ENCODE measurements around the gene PTGIS.

The PTGIS gene

GRCh38 chr20:49560186-49560585, 7.8 kb downstream of the PTGIS start:
- no peak for DNase-seq (ENCODE audit: low read depth in 2 of 2)

GRCh38 chr20:49559411-49560081, 8.4 kb downstream of the PTGIS start:
- DNase-seq (ENCODE audit: low read depth in 2 of 2): no peak

- no peak for DNase-seq (ENCODE audit: low read depth in 2 of 2)
Observed at GRCh38 chr20:49558826-49559225, 9.1 kb downstream of the PTGIS start.

DNA sequence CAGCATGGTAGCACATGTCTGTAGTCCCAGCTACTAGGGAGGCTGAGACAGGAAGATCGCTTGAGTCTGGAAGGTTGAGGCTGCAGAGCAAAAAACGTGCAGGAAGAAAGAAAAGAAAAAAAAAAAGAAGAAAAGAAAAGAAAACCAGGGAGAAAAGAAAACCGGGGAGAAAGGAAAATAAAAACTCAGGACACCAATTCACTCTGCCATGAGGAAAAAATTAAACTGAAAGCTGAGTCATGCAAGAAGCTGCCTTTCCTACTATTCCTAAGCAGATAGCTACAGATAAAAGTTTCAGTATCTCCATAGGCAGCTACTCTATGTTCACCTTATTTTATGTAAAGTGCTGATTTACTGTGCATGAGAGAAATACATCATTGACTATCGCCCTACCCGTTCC, 10.5 kb downstream of the PTGIS start:
- DNase-seq (ENCODE audit: low read depth in 2 of 2): no peak

GRCh38 chr20:49556621-49557020, 11.3 kb downstream of the PTGIS start:
- DNase-seq (ENCODE audit: low read depth in 2 of 2): no peak

- DNase-seq (ENCODE audit: low read depth in 2 of 2): no peak
Observed at GRCh38 chr20:49549801-49550551, 18.0 kb downstream of the PTGIS start.

DNA sequence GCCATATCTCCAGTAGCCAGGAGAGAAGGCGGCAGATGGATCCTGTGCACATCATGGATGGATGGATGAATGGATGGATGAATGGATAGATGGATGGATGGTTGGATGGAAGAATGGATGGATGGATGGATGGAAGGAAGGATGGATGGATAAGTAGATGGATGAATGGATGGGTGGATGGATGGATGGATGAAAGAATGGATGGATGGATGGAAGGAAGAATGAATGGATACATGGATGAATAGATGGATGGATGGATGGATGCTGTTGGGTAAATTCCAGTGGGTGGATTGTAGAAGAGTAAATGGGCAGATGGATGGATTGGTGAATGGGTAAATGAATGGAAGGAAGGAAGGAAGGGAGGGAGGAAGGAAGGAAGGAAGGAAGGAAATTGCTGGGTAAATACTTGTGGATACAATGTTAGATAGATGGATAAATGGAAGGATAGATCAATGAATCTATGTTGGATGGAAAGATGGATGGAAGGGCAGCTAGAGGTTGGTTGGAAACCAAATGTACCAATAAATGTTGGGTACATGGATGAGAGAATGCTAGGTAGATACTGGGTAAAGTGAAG, 19.5 kb downstream of the PTGIS start:
- no peak for DNase-seq (ENCODE audit: low read depth in 2 of 2)

DNA sequence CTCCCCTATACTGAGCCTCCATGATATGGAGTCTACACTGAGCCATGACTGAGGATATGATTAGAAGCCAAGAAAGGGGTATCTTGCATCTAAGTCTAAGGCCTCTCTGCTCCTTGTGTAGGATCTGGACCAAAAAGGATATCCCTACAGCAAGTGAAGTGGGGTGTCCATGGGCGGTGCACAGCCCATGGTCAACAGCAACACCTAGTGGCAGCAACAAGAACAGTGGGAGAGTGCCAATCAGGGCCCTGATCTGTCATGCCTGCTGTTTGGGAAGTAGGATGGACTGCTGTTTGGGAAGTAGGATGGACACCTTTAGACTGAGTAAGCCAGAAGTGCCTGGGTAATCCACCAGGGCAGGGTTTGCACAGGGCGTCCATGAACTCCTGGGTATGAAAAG, 22.4 kb downstream of the PTGIS start:
- no peak for DNase-seq (ENCODE audit: low read depth in 2 of 2)

- DNase-seq (ENCODE audit: low read depth in 2 of 2): no peak
Observed at GRCh38 chr20:49544535-49544934, 23.4 kb downstream of the PTGIS start.

GRCh38 chr20:49543858-49544437, 24.0 kb downstream of the PTGIS start:
- DNase-seq (ENCODE audit: low read depth in 2 of 2): no peak

GRCh38 chr20:49543071-49543857, 24.7 kb downstream of the PTGIS start:
- DNase-seq (ENCODE audit: low read depth in 2 of 2): no peak

DNA sequence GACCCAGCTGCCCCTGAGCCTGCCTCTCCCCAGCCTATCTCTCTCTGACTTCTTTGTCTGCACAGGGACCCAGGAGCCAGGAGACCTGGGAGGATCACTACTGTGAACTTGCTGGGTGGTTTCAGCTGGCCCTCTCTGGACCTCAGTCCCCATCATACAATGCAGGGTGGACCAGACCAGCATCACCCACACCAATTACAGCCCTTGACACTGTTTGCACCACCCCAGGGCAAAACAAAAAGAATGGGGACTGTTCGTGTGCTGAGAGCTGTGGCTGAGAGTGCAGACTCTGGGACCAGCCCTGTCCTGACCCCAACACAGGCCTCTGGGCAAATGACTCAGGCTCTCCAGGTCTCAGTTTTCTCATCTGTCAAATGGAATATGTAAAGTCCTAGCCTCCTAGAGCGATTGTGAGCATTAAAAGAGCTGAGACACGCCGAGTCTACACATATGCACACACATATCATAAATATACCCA, 25.4 kb downstream of the PTGIS start:
- DNase-seq (ENCODE audit: low read depth in 2 of 2): no peak

DNA sequence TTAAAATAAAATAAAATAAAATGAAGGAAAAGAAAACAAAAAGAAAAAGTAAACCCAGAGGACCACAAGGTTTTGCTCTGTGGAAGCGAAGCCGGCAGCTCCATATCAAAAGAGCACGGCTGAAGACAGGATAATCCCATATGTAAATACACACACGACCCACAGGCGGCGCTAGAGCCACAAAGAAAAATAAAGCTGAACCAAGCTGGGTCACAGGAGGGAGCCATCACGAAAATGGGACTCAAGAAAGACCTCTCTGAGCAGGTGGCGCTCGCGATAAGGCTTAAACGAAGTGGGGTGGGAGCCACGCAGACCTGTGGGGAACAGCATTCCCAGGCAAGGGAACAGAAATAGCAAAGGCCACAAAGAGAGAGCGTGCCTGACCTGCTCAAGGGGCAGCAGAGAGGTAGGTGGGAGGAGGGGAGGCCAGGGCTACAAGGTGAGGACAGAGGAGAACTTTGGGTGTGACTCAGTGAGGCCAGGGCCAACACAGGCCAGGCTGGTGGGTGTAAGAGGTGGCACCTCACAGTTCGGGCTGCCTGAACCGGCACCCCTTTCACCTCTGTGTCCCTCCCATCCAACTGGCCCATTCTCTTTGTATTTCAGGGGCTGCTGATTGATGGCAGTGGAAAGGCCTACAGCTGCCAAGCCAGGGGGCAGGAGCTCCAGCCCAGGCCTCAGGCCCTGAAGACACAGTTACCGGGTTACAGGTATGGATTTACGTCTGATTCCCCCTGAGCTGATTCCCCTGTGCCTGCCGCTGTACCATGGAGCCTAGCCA, 26.0 kb downstream of the PTGIS start:
- DNase-seq (ENCODE audit: low read depth in 2 of 2): peak; percentile 34 to 51

- no peak for DNase-seq (ENCODE audit: low read depth in 2 of 2)
Observed at GRCh38 chr20:49540687-49541435, 27.1 kb downstream of the PTGIS start.

GRCh38 chr20:49540232-49540620, 27.7 kb downstream of the PTGIS start:
- no peak for DNase-seq (ENCODE audit: low read depth in 2 of 2)

DNA sequence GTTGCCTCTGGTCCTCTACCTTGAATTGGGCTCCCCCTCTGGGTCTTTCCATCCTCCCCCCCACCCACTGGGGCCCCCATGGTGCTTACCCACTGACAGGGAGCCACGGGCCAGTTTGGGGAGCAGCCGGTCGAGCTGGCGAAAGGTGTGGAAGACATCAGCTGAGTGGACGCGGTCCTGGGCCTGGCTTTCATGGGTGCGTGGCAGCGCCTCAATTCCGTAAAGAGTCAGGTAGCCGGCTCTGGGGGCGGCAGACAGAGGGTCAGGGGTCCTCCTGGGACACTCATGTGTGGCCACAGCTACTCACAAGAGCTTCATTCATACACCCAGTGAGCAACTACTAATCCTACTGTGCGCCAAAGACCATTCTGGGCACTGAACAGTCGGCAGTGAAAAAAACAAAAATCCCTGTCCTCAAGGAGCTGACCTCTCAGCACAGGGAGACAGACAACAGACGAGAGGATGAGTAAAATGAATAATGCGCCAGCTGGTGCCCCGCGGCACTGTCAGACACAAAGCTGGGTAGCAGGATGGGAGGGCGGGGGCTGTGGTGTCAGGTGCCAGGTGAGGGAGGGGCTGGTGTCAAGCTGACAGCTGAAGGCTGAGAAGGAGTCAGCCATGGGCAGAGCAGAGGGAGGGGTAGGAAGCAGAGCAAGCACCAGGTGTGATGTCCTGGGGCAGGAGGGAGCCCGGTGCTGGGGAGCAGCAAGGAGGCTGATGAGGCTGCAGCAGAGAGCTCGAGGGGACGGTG, 28.3 kb downstream of the PTGIS start:
- DNase-seq (ENCODE audit: low read depth in 2 of 2): no peak

- DNase-seq (ENCODE audit: low read depth in 2 of 2): no peak
Observed at GRCh38 chr20:49538950-49539349, 29.0 kb downstream of the PTGIS start.

DNA sequence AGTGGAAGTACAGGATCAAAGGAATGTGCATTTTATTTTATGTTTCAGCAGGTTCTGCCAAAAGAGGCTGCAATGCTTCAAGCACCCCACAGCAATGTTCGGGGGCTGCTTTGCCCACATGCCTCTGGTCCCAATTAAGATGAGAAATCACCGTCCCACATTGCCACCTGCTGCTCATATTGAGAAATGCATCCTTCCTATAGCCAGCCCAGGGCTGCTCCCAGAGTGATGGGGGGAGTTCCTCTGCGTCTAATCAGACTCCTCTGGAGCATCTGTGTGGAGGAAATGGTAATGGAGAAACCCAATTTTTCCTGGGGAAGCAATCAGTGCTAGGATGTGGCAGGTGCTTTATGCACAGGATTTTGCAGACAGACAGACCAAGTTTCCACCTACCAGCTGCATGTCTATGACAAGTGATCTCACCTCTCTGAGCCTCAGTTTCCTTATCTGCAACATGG, 33.7 kb downstream of the PTGIS start:
- peak; percentile 37 for DNase-seq (ENCODE audit: low read depth in 2 of 2)

DNA sequence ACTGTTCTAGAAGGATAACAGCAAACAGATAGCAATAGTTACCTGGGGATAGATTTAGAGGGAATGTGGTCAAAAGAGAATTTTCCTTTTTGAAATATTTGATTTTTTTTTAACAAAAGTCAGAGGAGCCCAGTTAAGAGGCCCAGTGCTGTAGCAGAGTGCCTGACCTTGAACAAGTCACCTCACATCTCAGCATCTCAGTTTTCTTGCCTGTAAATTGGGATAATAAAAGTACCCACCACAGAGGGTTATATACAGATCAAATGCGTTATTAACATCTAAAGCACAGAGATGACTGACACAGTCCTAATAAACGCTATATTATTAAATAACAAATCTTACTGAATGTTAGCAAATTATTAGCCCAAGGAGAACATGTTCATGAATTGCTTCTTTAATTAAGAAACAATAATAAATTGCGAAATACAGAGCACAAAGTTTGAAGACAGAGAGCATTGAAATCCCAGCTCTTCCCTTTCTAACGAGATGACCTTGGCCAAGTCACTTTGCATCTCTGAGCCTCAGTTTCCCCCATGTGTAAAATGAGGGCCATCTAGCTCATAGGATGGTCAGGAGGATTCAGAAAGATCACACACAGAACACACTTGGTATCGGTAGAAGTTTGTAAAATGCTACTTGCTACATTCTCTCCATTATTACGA, 35.5 kb downstream of the PTGIS start:
- no peak for DNase-seq (ENCODE audit: low read depth in 2 of 2)

Measured in stimulated activated CD4-positive, alpha-beta T cell treated with anti-CD3 and anti-CD28 coated beads, Interleukin-1b, Interleukin-23, amount 100 ng/mL, for 4 hours (primary cell).